ENCODE results near the gene DLG4.

Gene DLG4

DNA sequence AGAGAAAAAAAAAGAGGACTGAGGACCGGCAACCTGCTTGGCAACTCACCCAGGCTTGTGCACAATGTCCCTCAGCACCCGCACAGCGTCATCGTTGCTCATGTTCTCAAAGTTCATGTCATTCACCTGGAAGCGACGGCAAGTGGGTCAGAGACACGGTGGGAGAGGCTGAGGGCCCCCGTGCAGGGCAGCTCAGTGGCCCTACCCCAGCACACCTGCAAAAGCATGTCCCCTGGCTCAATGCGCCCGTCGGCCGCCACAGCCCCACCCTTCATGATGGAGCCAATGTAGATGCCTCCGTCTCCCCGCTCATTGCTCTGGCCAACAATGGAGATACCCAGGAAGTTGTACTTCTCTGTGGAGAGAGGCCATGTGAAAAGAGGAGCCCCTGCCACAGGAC is 9.3 kb upstream of the DLG4 start:
- Histone ChIP-seq H3K4me3 (ENCODE audit: low read depth, low read length) (no peak overlapping the region), H3K36me3 (peaks cover 2% of the 10 kb centered on the region; the same call in 1 of the 2 replicates), H3K9me3 (no peaks in the 10 kb centered on the region), H3K4me1 (no peaks in the 10 kb centered on the region), H3K27me3 (no peaks in the 10 kb centered on the region)
- DNase-seq: no peak
- TF ChIP-seq, protein P1, sequence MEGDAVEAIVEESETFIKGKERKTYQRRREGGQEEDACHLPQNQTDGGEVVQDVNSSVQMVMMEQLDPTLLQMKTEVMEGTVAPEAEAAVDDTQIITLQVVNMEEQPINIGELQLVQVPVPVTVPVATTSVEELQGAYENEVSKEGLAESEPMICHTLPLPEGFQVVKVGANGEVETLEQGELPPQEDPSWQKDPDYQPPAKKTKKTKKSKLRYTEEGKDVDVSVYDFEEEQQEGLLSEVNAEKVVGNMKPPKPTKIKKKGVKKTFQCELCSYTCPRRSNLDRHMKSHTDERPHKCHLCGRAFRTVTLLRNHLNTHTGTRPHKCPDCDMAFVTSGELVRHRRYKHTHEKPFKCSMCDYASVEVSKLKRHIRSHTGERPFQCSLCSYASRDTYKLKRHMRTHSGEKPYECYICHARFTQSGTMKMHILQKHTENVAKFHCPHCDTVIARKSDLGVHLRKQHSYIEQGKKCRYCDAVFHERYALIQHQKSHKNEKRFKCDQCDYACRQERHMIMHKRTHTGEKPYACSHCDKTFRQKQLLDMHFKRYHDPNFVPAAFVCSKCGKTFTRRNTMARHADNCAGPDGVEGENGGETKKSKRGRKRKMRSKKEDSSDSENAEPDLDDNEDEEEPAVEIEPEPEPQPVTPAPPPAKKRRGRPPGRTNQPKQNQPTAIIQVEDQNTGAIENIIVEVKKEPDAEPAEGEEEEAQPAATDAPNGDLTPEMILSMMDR (IDR thresholded peaks at IDR 0.05; ENCODE audit: low read depth, low read length): no peak

DNA sequence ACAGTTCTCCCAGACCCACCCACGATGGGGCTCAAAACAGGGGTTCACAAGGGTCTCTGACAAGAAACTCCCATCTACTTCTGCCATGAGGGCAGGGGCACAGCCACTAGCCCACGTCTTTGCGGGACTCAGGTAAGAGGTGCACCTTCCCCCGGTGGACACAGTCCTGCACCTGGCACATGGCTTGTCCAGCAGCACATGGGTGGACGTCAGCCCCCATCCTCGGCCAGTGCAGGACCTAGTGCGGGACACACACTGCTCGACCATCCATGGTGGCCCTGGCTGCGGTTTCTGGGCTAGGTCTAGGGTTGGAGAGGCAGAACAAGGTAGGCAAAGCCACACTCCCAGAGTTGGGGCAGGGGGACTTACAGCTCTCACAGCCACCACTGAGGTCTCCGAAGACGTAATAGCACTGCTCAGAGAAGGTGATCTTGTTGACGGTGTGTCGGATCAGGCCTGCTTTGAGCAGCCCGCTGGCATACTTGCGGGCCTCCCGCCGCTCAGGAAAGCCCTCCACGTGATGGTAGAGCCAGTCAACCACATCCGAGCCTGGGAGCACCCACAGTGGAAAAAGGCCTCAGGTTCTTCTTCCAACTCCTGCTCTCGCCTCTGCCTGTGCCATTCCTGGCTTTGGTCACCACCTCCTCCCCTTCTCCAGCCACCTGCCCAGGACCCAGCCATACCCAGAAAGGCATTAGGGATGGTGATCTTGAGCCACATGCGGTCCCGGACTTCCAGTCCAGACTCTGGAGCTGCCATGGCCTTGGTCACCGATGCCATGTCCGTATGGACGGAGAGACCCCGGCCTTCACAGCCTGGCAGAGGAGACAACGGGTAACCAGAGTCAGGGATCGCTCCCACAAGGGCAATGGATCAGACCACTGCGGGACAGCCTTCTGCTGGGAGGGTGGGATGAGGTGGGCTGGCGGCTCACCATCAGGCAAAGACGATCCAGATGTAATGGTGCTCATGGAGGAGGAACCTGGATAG is 7.4 kb upstream of the DLG4 start:
- TF ChIP-seq, protein P1 (IDR thresholded peaks at IDR 0.05; ENCODE audit: low read depth, low read length): no peak
- DNase-seq: no peak
- Histone ChIP-seq H3K36me3 (peaks cover 14% of the 10 kb centered on the region), H3K27me3 (no peaks in the 10 kb centered on the region), H3K4me3 (ENCODE audit: low read depth, low read length) (no peak overlapping the region), H3K4me1 (no peaks in the 10 kb centered on the region), H3K9me3 (no peaks in the 10 kb centered on the region)

GRCh38 chr17:7225711-7226331 is 6.2 kb upstream of the DLG4 start:
- no peaks in the 10 kb centered on the region for H3K27me3 ChIP-seq
- TF ChIP-seq, protein P1 (IDR thresholded peaks at IDR 0.05; ENCODE audit: low read depth, low read length): no peak
- H3K36me3 ChIP-seq: peaks cover 14% of the 10 kb centered on the region
- no peak for DNase-seq
- no peaks in the 10 kb centered on the region for H3K4me1 ChIP-seq
- no peaks in the 10 kb centered on the region for H3K9me3 ChIP-seq
- no peak overlapping the region for H3K4me3 ChIP-seq (ENCODE audit: low read depth, low read length)

DNA sequence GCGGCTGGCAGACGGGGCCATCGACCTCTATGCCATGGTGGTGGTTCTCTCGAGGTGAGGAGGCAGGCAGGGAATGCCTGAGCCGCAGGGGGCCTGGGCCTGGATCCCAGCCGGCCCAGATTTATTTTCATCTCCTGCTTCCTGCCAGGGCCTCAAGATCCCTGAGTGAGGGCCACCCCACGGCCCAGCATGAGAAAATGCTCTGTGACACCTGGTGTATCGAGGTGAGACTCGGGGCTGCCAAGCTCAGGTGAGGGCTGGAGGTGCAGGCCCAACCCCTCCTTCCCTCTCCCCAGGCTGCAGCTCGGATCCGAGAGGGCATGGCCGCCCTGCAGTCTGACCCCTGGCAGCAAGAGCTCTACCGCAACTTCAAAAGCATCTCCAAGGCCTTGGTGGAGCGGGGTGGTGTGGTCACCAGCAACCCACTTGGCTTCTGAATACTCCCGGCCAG is 5.0 kb upstream of the DLG4 start:
- no peak overlapping the region for H3K4me3 ChIP-seq (ENCODE audit: low read depth, low read length)
- H3K4me1 ChIP-seq: no peaks in the 10 kb centered on the region
- H3K36me3 ChIP-seq: peaks cover 14% of the 10 kb centered on the region
- no peaks in the 10 kb centered on the region for H3K9me3 ChIP-seq
- H3K27me3 ChIP-seq: no peaks in the 10 kb centered on the region
- no peak for DNase-seq
- TF ChIP-seq, protein P1 (IDR thresholded peaks at IDR 0.05; ENCODE audit: low read depth, low read length): no peak

DNA sequence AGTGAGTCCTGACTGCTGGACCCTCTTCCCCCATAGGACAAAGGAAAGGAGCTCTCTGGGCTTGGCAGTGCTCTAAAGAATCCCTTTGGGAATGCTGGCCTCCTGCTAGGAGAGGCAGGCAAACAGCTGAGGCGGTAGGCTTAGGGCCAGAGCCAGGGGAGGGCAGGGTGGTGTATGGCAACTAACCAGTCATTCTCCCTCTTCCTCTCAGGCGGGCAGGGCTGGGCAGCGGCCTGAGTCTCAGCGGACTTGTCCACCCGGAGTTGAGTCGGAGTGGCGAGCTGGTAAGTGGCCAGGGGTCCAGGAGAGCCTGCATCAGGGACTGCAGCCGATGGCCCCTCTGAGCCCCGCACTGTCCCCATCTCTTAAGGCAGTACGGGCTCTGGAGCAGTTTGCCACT is 4.5 kb upstream of the DLG4 start:
- Histone ChIP-seq H3K36me3 (peaks cover 14% of the 10 kb centered on the region), H3K4me3 (ENCODE audit: low read depth, low read length) (no peak overlapping the region)
- DNase-seq: no peak

More for the DNA sequence above, 4.5 kb upstream of the DLG4 start:
- TF ChIP-seq, protein P1 (IDR thresholded peaks at IDR 0.05; ENCODE audit: low read depth, low read length): no peak
- Histone ChIP-seq H3K9me3 (no peaks in the 10 kb centered on the region), H3K27me3 (no peaks in the 10 kb centered on the region), H3K4me1 (no peaks in the 10 kb centered on the region)

Measured in BE2C (cell line).